Mesothelial cell of epicardium (in vitro differentiated cells): Measurements from ENCODE around the gene FGF14. TPM values are rescaled to one million over a fixed set of nuclear protein-coding genes. Genes with fewer than 3 reads are reported as not detected.

ENCODE experiments used
- DNase-seq, 2 experiments: peaks; one replicate each; pipeline ENCODE4 v3.0.0; 2021; ENCODE audit warnings: low spot score in 2 of 2; ENCODE audit not compliant: unreplicated experiment in 2 of 2
- H3K27ac Mint-ChIP-seq: 2 replicates; pipeline ENCODE4 v1.8.0; 2021; ENCODE audit warnings: mixed read lengths
- H3K27me3 Mint-ChIP-seq: 2 replicates; pipeline ENCODE4 v1.8.0; 2021; ENCODE audit warnings: low read depth, mixed read lengths
- H3K36me3 Mint-ChIP-seq: 2 replicates; pipeline ENCODE4 v1.8.0; 2021; ENCODE audit warnings: mixed read lengths
- H3K4me1 Mint-ChIP-seq: 2 replicates; pipeline ENCODE4 v1.8.0; 2021; ENCODE audit warnings: mixed read lengths
- H3K4me3 Mint-ChIP-seq: 2 replicates; pipeline ENCODE4 v1.8.0; 2021; ENCODE audit warnings: mild to moderate bottlenecking, moderate library complexity, mixed read lengths
- H3K9me3 Mint-ChIP-seq: 2 replicates; pipeline ENCODE4 v1.8.0; 2021; ENCODE audit warnings: mixed read lengths
- CTCF ChIP-seq: fragments of 200-600 bp; sonication (generic); IDR thresholded peaks from one replicate; pipeline ENCODE4 v1.5.0; 2021; ENCODE audit warnings: antibody characterized with exemption; ENCODE audit not compliant: unreplicated experiment
- total RNA-seq: library from RNA; stranded (reverse); gene quantifications from 3 replicates; pipeline ENCODE4 v1.2.1, GENCODE V29; 2021

FGF14 gene
- total RNA-seq, 1 donor from 2014 or later: 0.02 TPM

- Mint-ChIP-seq H3K4me3 (no peak overlapping the region), H3K27ac (no peak overlapping the region), H3K36me3 (no peaks in the 10 kb centered on the region), H3K4me1 (no peaks in the 10 kb centered on the region), H3K27me3 (no peaks in the 10 kb centered on the region), H3K9me3 (no peaks in the 10 kb centered on the region)
- no peak for TF ChIP-seq CTCF
- DNase-seq: no peak
Measured at GRCh38 chr13:102291587-102292218, 110.1 kb downstream of the FGF14 start.

DNA sequence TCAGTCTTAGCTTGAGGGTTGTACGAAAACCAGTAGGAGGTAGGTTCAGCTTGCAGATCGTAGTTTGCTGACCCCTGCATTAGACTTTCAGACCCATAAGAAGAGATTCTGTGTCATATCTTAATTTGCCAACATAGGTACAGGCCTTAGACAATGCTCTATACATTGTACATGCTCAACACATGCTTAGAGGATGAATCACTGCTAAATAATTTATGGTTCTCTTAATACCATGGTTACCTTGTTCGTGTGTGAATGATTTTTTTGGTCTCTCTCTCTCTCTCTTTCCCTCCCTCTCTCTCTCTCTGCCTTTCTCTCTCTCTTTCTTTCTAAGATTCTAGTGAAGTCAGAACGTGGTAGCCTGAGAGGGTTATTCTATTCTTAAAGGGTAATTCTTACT lies 112.2 kb downstream of the FGF14 start:
- Mint-ChIP-seq H3K9me3 (no peaks in the 10 kb centered on the region), H3K4me1 (no peaks in the 10 kb centered on the region), H3K36me3 (no peaks in the 10 kb centered on the region), H3K27ac (no peak overlapping the region), H3K27me3 (no peaks in the 10 kb centered on the region), H3K4me3 (no peak overlapping the region)
- no peak for DNase-seq
- no peak for TF ChIP-seq CTCF

- Mint-ChIP-seq H3K4me3 (no peak overlapping the region), H3K27ac (no peak overlapping the region), H3K27me3 (no peaks in the 10 kb centered on the region), H3K36me3 (no peaks in the 10 kb centered on the region), H3K4me1 (no peaks in the 10 kb centered on the region), H3K9me3 (no peaks in the 10 kb centered on the region)
- no peak for DNase-seq
- no peak for TF ChIP-seq CTCF
Measured at GRCh38 chr13:102286326-102286725, 115.5 kb downstream of the FGF14 start.

GRCh38 chr13:102280366-102280765 lies 121.5 kb downstream of the FGF14 start:
- peaks cover 2% of the 10 kb centered on the region for H3K4me1 Mint-ChIP-seq
- H3K4me3 Mint-ChIP-seq: no peak overlapping the region
- no peak for TF ChIP-seq CTCF
- H3K27ac Mint-ChIP-seq: no peak overlapping the region
- DNase-seq: no peak
- H3K36me3 Mint-ChIP-seq: no peaks in the 10 kb centered on the region
- H3K9me3 Mint-ChIP-seq: no peaks in the 10 kb centered on the region
- H3K27me3 Mint-ChIP-seq: peaks cover 5% of the 10 kb centered on the region

- peaks cover 2% of the 10 kb centered on the region for H3K4me1 Mint-ChIP-seq
- H3K36me3 Mint-ChIP-seq: no peaks in the 10 kb centered on the region
- H3K27me3 Mint-ChIP-seq: peaks cover 11% of the 10 kb centered on the region
- no peak for DNase-seq
- no peak overlapping the region for H3K4me3 Mint-ChIP-seq
- no peak for TF ChIP-seq CTCF
- H3K9me3 Mint-ChIP-seq: no peaks in the 10 kb centered on the region
- no peak overlapping the region for H3K27ac Mint-ChIP-seq
Measured at GRCh38 chr13:102277286-102277685, 124.6 kb downstream of the FGF14 start.

GRCh38 chr13:102276404-102276803 lies 125.4 kb downstream of the FGF14 start:
- Mint-ChIP-seq H3K36me3 (no peaks in the 10 kb centered on the region), H3K9me3 (no peaks in the 10 kb centered on the region), H3K27ac (no peak overlapping the region), H3K4me1 (peaks cover 2% of the 10 kb centered on the region), H3K27me3 (peaks cover 18% of the 10 kb centered on the region), H3K4me3 (no peak overlapping the region)
- DNase-seq: no peak
- no peak for TF ChIP-seq CTCF
